Pancreas (tissue), 10 donors: ENCODE data around the gene BIK. TPM values are rescaled to one million over a fixed set of nuclear protein-coding genes. Genes with fewer than 3 reads are reported as not detected.

Experiments
- ATAC-seq, 4 donors: fragments of 200-7000 bp; cut with Tn5 transposase; one replicate each; pipeline versions ENCODE4 v1.8.0 to v1.9.1; 2020; ENCODE audit warnings: mild to moderate bottlenecking in 4 of 4, moderate library complexity in 4 of 4
- DNase-seq, 6 donors: peaks; one replicate each; pipeline ENCODE4 v3.0.0-alpha.2; 2020
- FAIRE-seq: peaks from 2 replicates; lab custom pipeline; 2012; peaks lifted over from hg19 to GRCh38; lab: Jason Lieb, UNC
- H3K27ac ChIP-seq, 4 donors: fragments of 200-600 bp; sonication (generic); 1 replicate in 3 of 4; 2 replicates in 1 of 4; pipeline versions ENCODE4 v1.5.0 to v1.8.0; 2020
- H3K27me3 ChIP-seq, 4 donors: fragments of 200-600 bp; one replicate each; pipeline ENCODE4 v1.8.0; 2021
- H3K36me3 ChIP-seq, 3 donors: fragments of 200-600 bp; sonication (generic) in 1 of 3; one replicate each; pipeline versions ENCODE4 v1.5.0 to v1.8.0; 2020 to 2021
- H3K4me1 ChIP-seq, 3 donors: fragments of 200-600 bp; one replicate each; pipeline ENCODE4 v1.8.0; 2021
- H3K4me3 ChIP-seq, 4 donors: fragments of 200-600 bp; sonication (generic) in 2 of 4; one replicate each; pipeline versions ENCODE4 v1.5.0 to v1.8.0; 2020 to 2021
- H3K9me3 ChIP-seq, 4 donors: fragments of 200-600 bp; one replicate each; pipeline ENCODE4 v1.8.0; 2021
- WGBS, 2 donors: extraction: QIAGEN DNeasy Blood & Tissue Kit; methylation state at CpG; one replicate each; pipeline ENCODE4 v1.1.7; 2013; 5-methylcytosine and 5-hydroxymethylcytosine counted together
- intact Hi-C, 3 donors: fragments of 100-400 bp; cut with DNase I; formaldehyde crosslinking; loops; one replicate each; pipeline versions ENCODE4 v1.11.1 to v1.14.2; 2022
- polyA plus RNA-seq, 2 donors: library from polyadenylated mRNA; stranded (reverse); fragments of 200-250 nt; gene quantifications; one replicate each; pipeline ENCODE4 v1.2.3, GENCODE V29; 2013
- total RNA-seq, 6 donors: library from RNA; stranded (reverse); fragmentation: NEBNext Ultra II Directional in 4 of 6; extraction: Animal tissue kit (Norgen Biotek cat#: 25700) in 4 of 6; gene quantifications; one replicate each; pipeline versions ENCODE4 v1.2.1 to v1.2.4, GENCODE V29; 2021 to 2023
- TF ChIP-seq, protein P1 (sequence below), 4 donors: fragments of 200-600 bp; sonication (generic) in 3 of 4; IDR thresholded peaks; one replicate each; pipeline versions ENCODE4 v1.5.0 to v1.8.0; 2021; ENCODE audit warnings: antibody characterized with exemption in 4 of 4
- donor health status: healthy with polysubstance abuse.
- donor health status: DM: no; HTN: no; CAD: no; lungs with moderate emphysema.
- donor health status: DM: no; HTN: no; CAD: no.
- donor health status: control.
- donor health status: control.
- donor health status: Bipolar disorder and iron deficiency.
- donor health status: DM: yes; HTN: yes; CAD: no.
- donor health status: DM: no; HTN: no; CAD: no.
- donor health status: DM: no; HTN: no; CAD: no.
- donor health status: DM: yes; HTN: yes; CAD: no.

BIK gene
- total and polyA plus RNA-seq, 8 donors: 0.97 to 8.4 (median 3.1) TPM

DNA sequence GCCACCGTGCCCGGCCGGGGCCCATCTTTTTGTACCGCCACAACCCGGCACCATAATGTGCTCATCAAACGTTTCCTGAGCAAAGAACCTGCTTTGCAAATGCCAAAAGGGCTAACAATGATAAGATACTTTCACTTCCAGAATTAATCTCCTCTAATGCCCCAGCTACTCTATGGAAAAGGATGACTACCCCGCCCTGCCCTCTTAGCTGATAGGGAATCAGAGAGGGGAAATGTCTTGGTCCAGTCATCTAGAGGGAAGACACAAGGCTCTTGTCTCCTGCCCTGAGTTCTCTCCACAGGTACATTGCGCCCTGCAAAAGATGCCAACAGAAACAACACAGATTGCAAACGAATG is 21.9 kb upstream of the BIK start:
- TF ChIP-seq, protein P1, sequence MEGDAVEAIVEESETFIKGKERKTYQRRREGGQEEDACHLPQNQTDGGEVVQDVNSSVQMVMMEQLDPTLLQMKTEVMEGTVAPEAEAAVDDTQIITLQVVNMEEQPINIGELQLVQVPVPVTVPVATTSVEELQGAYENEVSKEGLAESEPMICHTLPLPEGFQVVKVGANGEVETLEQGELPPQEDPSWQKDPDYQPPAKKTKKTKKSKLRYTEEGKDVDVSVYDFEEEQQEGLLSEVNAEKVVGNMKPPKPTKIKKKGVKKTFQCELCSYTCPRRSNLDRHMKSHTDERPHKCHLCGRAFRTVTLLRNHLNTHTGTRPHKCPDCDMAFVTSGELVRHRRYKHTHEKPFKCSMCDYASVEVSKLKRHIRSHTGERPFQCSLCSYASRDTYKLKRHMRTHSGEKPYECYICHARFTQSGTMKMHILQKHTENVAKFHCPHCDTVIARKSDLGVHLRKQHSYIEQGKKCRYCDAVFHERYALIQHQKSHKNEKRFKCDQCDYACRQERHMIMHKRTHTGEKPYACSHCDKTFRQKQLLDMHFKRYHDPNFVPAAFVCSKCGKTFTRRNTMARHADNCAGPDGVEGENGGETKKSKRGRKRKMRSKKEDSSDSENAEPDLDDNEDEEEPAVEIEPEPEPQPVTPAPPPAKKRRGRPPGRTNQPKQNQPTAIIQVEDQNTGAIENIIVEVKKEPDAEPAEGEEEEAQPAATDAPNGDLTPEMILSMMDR (IDR thresholded peaks at IDR 0.05): no peak
- 64 to 66% methylated on average over 9 of the region's 9 CpGs for WGBS, 2 donors
- DNase-seq (no peak), FAIRE-seq (no peak), ATAC-seq (no peak)
- Histone ChIP-seq H3K9me3 (no peaks in the 10 kb centered on the region), H3K27ac (no peak overlapping the region), H3K4me1 (peaks cover 0 to 6% (median 0%) of the 10 kb centered on the region in 3 donors), H3K4me3 (peak overlapping the region; percentile 59 to 70 (median 70)), H3K36me3 (no peaks in the 10 kb centered on the region), H3K27me3 (no peaks in the 10 kb centered on the region)
- intact Hi-C loops: no loop called here

DNA sequence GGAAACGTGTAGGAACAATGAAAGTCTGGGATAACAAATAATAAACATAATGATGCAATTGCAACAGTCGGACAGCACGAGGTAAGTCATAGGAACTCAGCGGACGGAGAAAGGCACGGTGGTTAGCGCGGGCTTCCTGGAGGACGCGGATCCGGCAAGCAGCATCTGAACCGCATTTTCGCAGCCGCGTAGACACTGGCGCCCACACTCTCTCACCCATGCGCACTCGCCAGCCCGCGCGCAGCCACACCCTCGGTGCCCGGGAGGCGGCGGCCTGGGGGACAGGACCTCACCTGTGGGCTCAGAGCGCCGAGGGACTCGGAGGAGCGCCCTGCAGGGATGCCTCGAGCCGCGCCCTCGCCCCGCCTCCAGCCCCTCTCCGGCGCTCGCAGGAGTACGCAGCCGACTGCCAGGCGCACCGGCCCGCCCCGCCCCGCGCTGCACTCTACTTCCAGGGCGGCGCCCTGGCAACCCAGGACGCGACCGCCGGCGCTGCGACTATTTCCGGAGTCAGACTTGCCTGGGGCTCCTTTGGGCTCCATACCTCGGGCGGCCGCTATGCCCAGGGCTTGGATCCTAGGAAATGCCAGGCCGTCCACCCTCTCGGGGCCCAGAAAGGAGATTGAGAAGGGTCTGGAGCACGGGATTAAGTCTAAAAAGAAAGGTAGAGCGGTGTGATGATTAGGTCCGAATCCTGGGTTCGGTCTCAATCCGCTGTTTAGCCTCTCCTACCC is 21.4 kb upstream of the BIK start, which contains the start of gene TTLL1:
Gene TTLL1 (minus strand): TSS at position 408 of the 734 bp plus-strand sequence. CDS start 13,805 bp downstream, outside the sequence.
- Histone ChIP-seq H3K36me3 (no peaks in the 10 kb centered on the region), H3K4me3 (peak within 1 kb of the TSS; percentile 59 to 70 (median 70)), H3K27me3 (no peaks in the 10 kb centered on the region), H3K27ac (no peak within 1 kb of the TSS), H3K4me1 (peaks cover 0 to 6% (median 0%) of the 10 kb centered on the region in 3 donors), H3K9me3 (no peaks in the 10 kb centered on the region)
- peak; percentile 86 to 96 (median 88) for DNase-seq
- intact Hi-C loops: no loop called here
- peak; percentile 96 to 98 (median 98) for ATAC-seq
- TF ChIP-seq, protein P1 (IDR thresholded peaks at IDR 0.05): no peak
- 3% methylated on average over 64 of the region's 64 CpGs for WGBS, 2 donors
- FAIRE-seq: no peak

DNA sequence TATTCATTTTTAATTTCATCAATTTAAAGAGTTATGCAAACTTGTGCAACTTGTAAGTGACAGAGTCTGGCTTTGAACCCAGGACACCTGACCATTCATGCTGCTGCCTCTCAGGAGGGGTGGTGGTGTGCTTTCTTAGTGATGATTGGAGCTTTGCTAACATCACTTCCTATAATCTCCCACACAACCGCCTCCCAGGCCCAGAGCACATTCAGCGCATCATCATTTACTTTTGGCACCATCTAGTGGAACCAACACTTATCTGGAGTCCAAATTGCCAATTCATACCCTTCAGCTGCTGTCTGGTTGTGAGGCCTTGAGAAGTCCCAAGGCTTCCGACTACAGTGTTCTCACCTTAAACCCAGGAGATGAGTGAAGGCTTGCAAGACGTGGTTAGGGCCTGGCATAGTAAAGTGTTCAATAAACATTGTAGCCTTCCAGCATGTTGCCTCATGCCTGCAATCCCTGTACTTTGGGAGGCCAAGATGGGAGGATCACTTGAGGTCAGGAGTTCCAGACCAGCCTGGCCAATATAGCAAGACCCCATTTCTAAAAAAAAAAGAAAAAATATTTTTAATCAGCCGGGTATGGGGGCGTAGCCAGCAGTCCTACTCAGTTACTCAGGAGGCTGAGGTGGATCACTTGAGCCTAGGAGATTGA is 20.3 kb upstream of the BIK start:
- Histone ChIP-seq H3K9me3 (no peaks in the 10 kb centered on the region), H3K36me3 (no peaks in the 10 kb centered on the region), H3K4me1 (peaks cover 0 to 6% (median 0%) of the 10 kb centered on the region in 3 donors), H3K27ac (no peak overlapping the region), H3K27me3 (no peaks in the 10 kb centered on the region), H3K4me3 (no peak overlapping the region)
- ATAC-seq (peak; percentile 58 to 85 (median 72)), DNase-seq (peak in 3 of 6 donors; percentile 45 to 55 (median 51)), FAIRE-seq (no peak)
- TF ChIP-seq, protein P1 (IDR thresholded peaks at IDR 0.05): peak in 2 of 4 donors; percentile 8 to 9
- 50 to 52% methylated on average over 6 of the region's 6 CpGs for WGBS, 2 donors
- intact Hi-C loops: no loop called here

DNA sequence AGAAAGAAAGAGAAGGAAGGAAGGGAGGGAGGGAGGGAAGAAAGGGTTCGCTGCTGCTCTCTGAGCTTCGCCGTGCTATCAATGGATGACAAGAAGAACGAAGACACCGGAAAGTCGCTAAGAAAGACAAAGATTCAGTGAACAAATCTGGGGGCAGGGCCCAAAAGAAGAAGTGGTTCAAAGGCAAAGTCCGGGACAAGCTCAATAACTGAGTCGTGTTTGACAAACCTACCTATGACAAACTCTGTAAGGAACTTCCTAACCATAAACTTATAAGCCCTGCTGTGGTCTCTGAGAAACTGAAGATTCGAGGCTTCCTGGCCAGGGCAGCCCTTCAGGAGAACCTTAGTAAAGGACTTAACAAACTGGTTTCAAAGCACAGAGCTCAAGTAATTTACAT is 18.5 kb upstream of the BIK start:
- Histone ChIP-seq H3K27ac (no peak overlapping the region), H3K27me3 (no peaks in the 10 kb centered on the region), H3K36me3 (no peaks in the 10 kb centered on the region), H3K4me3 (no peak overlapping the region), H3K4me1 (peaks cover 0 to 6% (median 0%) of the 10 kb centered on the region in 3 donors), H3K9me3 (no peaks in the 10 kb centered on the region)
- 74 to 81% methylated on average over 9 of the region's 9 CpGs for WGBS, 2 donors
- FAIRE-seq (no peak), DNase-seq (no peak), ATAC-seq (no peak)
- TF ChIP-seq, protein P1 (IDR thresholded peaks at IDR 0.05): no peak
- intact Hi-C loops: no loop called here
